ENCODE data around the gene SPTBN4. TPM values are rescaled to one million over a fixed set of nuclear protein-coding genes. Genes with fewer than 3 reads are reported as not detected.

SPTBN4 gene
- total RNA-seq, 2 donors from 2014 or later, result 0.29 to 0.74 TPM

DNA sequence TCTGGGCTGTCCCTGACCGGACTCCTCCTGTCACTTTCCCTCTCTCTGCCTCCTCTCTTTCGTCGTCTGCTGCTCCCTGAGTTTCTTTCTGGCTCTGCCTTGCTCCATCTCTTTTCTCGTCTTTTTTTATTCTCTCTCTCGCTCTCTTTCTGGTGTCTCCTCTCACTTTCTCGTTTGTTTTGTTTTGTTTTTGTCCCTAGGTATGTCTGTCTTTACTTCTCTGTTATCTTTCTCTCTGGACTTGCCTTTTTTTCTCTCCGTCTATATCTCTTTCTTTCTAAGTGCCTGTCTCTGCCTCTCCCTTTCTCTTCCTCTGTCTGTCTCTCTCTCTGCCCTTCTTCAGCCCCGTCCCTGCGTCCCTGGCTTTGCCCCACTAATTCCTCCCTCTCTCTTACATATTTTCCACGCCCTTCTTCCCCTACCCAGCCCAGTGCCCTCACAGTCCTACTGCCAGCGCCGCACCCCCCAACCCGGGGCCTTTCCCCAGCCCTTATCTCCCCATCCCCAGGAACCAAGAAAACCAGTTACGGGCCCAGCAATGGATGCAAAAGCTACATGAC is 61.8 kb downstream of the SPTBN4 start:
- H3K36me3 ChIP-seq, result no peaks in the 10 kb centered on the region
- DNase-seq, result no peak
- no peaks in the 10 kb centered on the region for H3K27me3 ChIP-seq
- no peaks in the 10 kb centered on the region for H3K9me3 ChIP-seq
- no peaks in the 10 kb centered on the region for H3K4me1 ChIP-seq
- H3K27ac ChIP-seq, result no peak overlapping the region
- H3K9ac ChIP-seq (ENCODE audit: low read depth in 2 of 2, low read length in 2 of 2), result no peak overlapping the region
- intact Hi-C loops (cut with DNase I), result loop anchor here (5.0 to 10.0 kb wide), 2 partner anchors 69 to 224 kb away; no protein-coding TSS in a partner anchor
- no peak overlapping the region for H3K4me3 ChIP-seq
- TF ChIP-seq CTCF (IDR thresholded peaks at IDR 0.05), result no peak

DNA sequence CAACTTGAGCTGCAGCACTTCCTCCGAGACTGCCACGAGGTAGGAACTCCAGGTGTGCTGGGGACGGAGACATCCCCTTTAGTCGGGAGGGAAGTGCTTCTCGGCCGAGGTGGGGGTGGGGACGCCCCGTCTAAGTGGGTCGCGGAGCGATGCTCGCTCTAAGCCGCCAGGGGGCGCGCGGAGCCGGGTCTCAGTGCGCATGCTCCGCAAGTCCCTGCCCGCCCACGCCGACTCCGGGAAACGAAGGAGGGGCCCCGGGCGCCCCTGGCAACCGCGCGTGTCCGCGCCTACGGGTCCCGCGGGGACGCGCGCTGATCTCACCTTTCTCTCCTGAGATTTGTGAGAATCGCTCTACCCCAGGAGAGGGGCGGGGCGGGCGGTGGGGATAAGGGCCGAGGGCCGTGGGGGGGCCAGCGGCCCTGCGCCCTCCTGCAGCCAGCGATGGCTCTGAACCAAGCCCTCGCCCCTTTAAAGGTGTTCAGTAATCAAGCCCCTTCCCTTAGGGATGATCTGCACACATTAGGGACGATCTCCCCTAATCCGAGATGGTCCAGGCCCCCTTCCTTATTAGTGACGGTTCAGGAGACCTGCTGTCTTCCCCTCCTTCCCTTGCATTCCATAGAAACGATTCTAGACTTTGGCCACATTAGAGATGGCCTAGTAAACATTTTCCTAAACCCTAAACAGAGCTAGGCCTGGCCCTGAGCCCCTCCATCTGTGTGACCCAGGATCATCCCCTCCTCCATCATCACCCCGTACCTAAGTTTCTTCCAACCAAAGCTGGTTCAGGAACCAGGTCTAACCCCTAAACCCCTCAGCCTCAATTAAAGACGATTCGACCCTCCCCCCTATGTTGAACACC is 62.5 kb downstream of the SPTBN4 start:
- Histone ChIP-seq H3K36me3 (no peaks in the 10 kb centered on the region), H3K4me1 (no peaks in the 10 kb centered on the region), H3K9ac (ENCODE audit: low read depth in 2 of 2, low read length in 2 of 2) (peak overlapping the region in 1 of 2 donors; percentile 73), H3K27ac (no peak overlapping the region), H3K9me3 (no peaks in the 10 kb centered on the region), H3K4me3 (peak overlapping the region; percentile 48), H3K27me3 (no peaks in the 10 kb centered on the region)
- intact Hi-C loops (cut with DNase I), result loop anchor here (5.0 to 10.0 kb wide), 2 partner anchors 68 to 225 kb away; no protein-coding TSS in a partner anchor
- peak; percentile 83 for DNase-seq
- TF ChIP-seq CTCF (IDR thresholded peaks at IDR 0.05), result peak; percentile 85

GRCh38 chr19:40530091-40530901 is 63.5 kb downstream of the SPTBN4 start:
- no peak overlapping the region for H3K4me3 ChIP-seq
- DNase-seq, result peak; percentile 28
- intact Hi-C loops (cut with DNase I), result no loop called here

GRCh38 chr19:40533508-40533907 is 66.7 kb downstream of the SPTBN4 start:
- intact Hi-C loops (cut with DNase I), result no loop called here
- Histone ChIP-seq H3K36me3 (no peaks in the 10 kb centered on the region), H3K27me3 (no peaks in the 10 kb centered on the region), H3K4me1 (no peaks in the 10 kb centered on the region), H3K9me3 (no peaks in the 10 kb centered on the region), H3K9ac (ENCODE audit: low read depth in 2 of 2, low read length in 2 of 2) (no peak overlapping the region), H3K27ac (no peak overlapping the region), H3K4me3 (no peak overlapping the region)
- no peak for TF ChIP-seq CTCF (IDR thresholded peaks at IDR 0.05)
- DNase-seq, result no peak

More at GRCh38 chr19:40530091-40530901, 63.5 kb downstream of the SPTBN4 start:
- Histone ChIP-seq H3K27ac (no peak overlapping the region), H3K4me1 (no peaks in the 10 kb centered on the region), H3K36me3 (no peaks in the 10 kb centered on the region), H3K9me3 (no peaks in the 10 kb centered on the region), H3K9ac (ENCODE audit: low read depth in 2 of 2, low read length in 2 of 2) (no peak overlapping the region), H3K27me3 (no peaks in the 10 kb centered on the region)
- TF ChIP-seq CTCF (IDR thresholded peaks at IDR 0.05), result no peak

GRCh38 chr19:40534148-40534547 is 67.3 kb downstream of the SPTBN4 start:
- intact Hi-C loops (cut with DNase I), result no loop called here
- H3K27ac ChIP-seq, result no peak overlapping the region
- TF ChIP-seq CTCF (IDR thresholded peaks at IDR 0.05), result no peak
- no peaks in the 10 kb centered on the region for H3K36me3 ChIP-seq
- no peak overlapping the region for H3K9ac ChIP-seq (ENCODE audit: low read depth in 2 of 2, low read length in 2 of 2)
- no peak for DNase-seq
- no peaks in the 10 kb centered on the region for H3K27me3 ChIP-seq
- no peaks in the 10 kb centered on the region for H3K4me1 ChIP-seq
- no peaks in the 10 kb centered on the region for H3K9me3 ChIP-seq
- no peak overlapping the region for H3K4me3 ChIP-seq
